Measurements from ENCODE around the gene FAM180B.

The FAM180B gene

DNA sequence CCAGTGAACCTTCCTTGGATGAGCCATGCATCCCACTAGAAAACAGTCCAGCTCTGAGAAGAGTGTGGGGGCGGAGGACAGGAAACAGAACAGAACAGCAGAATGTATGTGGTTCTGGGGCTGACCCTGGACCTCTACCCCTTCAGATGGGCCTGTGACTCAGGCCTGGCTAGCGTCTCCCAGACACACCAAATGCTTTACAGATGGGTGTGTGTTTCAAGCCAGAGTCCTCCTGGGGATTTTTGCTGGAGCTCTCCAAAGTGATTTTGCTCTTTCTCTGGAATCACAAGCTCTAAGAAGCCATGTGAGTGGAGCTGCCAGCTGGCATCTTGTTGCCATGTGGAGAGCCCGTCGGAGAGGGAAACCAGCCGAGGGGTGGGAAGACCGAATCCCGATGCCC is 20.9 kb downstream of the FAM180B start:
- TF ChIP-seq POLR2AphosphoS5 (IDR thresholded peaks at IDR 0.05; ENCODE audit: low read depth, low read length) (no peak), SIN3A (IDR thresholded peaks at IDR 0.05; ENCODE audit: borderline replicate concordance, insufficient read depth, low read length) (no peak), TAF1 (IDR thresholded peaks at IDR 0.05; ENCODE audit: borderline replicate concordance, insufficient read depth, low read length) (no peak), FOXP2 (optimal IDR thresholded peaks at IDR 0.05; ENCODE audit: borderline replicate concordance, extremely low read depth, extremely low read length, insufficient read depth) (no peak)
- TF ChIP-seq, protein P1, sequence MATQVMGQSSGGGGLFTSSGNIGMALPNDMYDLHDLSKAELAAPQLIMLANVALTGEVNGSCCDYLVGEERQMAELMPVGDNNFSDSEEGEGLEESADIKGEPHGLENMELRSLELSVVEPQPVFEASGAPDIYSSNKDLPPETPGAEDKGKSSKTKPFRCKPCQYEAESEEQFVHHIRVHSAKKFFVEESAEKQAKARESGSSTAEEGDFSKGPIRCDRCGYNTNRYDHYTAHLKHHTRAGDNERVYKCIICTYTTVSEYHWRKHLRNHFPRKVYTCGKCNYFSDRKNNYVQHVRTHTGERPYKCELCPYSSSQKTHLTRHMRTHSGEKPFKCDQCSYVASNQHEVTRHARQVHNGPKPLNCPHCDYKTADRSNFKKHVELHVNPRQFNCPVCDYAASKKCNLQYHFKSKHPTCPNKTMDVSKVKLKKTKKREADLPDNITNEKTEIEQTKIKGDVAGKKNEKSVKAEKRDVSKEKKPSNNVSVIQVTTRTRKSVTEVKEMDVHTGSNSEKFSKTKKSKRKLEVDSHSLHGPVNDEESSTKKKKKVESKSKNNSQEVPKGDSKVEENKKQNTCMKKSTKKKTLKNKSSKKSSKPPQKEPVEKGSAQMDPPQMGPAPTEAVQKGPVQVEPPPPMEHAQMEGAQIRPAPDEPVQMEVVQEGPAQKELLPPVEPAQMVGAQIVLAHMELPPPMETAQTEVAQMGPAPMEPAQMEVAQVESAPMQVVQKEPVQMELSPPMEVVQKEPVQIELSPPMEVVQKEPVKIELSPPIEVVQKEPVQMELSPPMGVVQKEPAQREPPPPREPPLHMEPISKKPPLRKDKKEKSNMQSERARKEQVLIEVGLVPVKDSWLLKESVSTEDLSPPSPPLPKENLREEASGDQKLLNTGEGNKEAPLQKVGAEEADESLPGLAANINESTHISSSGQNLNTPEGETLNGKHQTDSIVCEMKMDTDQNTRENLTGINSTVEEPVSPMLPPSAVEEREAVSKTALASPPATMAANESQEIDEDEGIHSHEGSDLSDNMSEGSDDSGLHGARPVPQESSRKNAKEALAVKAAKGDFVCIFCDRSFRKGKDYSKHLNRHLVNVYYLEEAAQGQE (IDR thresholded peaks at IDR 0.05; ENCODE audit: insufficient read depth in 1 of 2, low read depth in 2 of 2, low read length in 2 of 2): 0 out of 4 replicates have a peak, but pooled peaks of 1 of the 2 experiments have one; percentile 9

DNA sequence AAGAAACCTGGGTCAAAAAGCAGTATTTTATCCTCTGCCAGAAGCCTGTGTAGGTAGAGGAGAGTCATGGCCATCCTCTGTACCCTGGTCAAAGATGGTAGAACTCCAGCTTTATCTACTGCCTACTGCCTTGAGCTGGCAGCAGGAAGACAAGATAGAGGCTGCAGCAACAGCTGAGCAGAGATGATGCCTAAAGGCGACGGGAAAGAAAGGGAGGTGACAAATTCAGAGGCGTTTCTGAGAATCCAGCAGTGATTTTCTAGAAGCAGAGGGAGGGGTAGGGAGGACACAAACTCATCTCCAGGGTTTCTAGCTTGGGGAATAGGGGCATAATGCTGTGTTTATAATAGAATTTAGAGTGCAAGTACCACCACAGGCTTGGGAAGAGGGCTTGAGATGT is 23.2 kb downstream of the FAM180B start:
- TF ChIP-seq TAF1 (IDR thresholded peaks at IDR 0.05; ENCODE audit: borderline replicate concordance, insufficient read depth, low read length) (no peak), SIN3A (IDR thresholded peaks at IDR 0.05; ENCODE audit: borderline replicate concordance, insufficient read depth, low read length) (no peak), FOXP2 (optimal IDR thresholded peaks at IDR 0.05; ENCODE audit: borderline replicate concordance, extremely low read depth, extremely low read length, insufficient read depth) (no peak), POLR2AphosphoS5 (IDR thresholded peaks at IDR 0.05; ENCODE audit: low read depth, low read length) (no peak)
- TF ChIP-seq, protein P1 (IDR thresholded peaks at IDR 0.05; ENCODE audit: insufficient read depth in 1 of 2, low read depth in 2 of 2, low read length in 2 of 2): no peak

DNA sequence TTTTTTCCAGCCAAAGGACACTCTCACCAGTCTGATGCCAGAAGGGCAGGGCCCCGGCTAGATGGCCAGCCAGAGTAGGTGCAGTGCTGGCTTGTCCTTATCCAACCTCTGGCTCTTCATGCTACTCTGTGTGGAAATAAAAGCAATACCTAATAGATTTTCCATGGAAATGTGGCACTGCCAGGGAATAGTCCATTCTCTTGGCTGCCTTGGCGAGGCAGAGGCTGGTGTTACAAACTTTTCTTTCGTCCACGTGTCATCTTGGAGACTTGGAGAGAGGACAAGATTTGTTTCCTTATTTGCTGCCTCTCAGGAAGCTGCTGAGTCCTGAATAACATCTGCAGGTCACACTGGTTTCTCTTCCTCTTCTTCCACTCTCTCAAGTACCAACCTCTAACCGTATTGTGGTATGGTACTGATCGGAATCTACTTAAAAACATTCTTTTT is 24.9 kb downstream of the FAM180B start:
- TF ChIP-seq, protein P1 (IDR thresholded peaks at IDR 0.05; ENCODE audit: insufficient read depth in 1 of 2, low read depth in 2 of 2, low read length in 2 of 2): no peak
- TF ChIP-seq POLR2AphosphoS5 (IDR thresholded peaks at IDR 0.05; ENCODE audit: low read depth, low read length) (no peak), SIN3A (IDR thresholded peaks at IDR 0.05; ENCODE audit: borderline replicate concordance, insufficient read depth, low read length) (no peak), TAF1 (IDR thresholded peaks at IDR 0.05; ENCODE audit: borderline replicate concordance, insufficient read depth, low read length) (no peak), FOXP2 (optimal IDR thresholded peaks at IDR 0.05; ENCODE audit: borderline replicate concordance, extremely low read depth, extremely low read length, insufficient read depth) (no peak)

DNA sequence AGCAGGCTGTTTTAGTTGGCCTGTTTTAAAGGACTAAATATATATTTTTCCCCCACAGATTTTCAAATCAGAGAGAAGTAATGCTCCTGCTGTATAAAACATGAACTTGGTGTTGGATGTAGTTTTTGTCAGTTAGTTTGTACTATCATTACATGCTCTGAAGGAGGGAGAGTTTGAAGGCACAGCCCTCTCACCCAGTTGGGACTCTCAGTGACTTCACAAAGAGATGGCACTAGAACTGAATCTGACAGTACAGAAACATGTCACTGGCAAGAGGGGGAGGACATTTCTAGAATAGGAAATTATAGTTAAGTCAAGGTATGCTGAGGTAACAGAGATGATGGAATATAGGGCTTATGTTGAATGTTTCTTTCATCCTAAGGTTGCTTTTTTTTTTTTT is 28.8 kb downstream of the FAM180B start:
- TF ChIP-seq POLR2AphosphoS5 (IDR thresholded peaks at IDR 0.05; ENCODE audit: low read depth, low read length): no peak
- TF ChIP-seq FOXP2 (optimal IDR thresholded peaks at IDR 0.05; ENCODE audit: borderline replicate concordance, extremely low read depth, extremely low read length, insufficient read depth): no peak
- TF ChIP-seq, protein P1 (IDR thresholded peaks at IDR 0.05; ENCODE audit: insufficient read depth in 1 of 2, low read depth in 2 of 2, low read length in 2 of 2): no peak
- TF ChIP-seq SIN3A (IDR thresholded peaks at IDR 0.05; ENCODE audit: borderline replicate concordance, insufficient read depth, low read length): no peak
- no peak for TF ChIP-seq TAF1 (IDR thresholded peaks at IDR 0.05; ENCODE audit: borderline replicate concordance, insufficient read depth, low read length)

All from PFSK-1 (cell line).